VCaP (cell line): ENCODE data around the gene CYB5D1.

Experiments used
- H3K27ac ChIP-seq: fragments of 450-650 bp; 2 replicates; pipeline ENCODE4 v1.5.1; 2017
- TF ChIP-seq, protein P1 (sequence below): fragments of 450-650 bp; conservative IDR thresholded peaks from 2 replicates; pipeline ENCODE4 v1.5.1; 2017; ENCODE audit warnings: mild to moderate bottlenecking, moderate library complexity

Gene CYB5D1

DNA sequence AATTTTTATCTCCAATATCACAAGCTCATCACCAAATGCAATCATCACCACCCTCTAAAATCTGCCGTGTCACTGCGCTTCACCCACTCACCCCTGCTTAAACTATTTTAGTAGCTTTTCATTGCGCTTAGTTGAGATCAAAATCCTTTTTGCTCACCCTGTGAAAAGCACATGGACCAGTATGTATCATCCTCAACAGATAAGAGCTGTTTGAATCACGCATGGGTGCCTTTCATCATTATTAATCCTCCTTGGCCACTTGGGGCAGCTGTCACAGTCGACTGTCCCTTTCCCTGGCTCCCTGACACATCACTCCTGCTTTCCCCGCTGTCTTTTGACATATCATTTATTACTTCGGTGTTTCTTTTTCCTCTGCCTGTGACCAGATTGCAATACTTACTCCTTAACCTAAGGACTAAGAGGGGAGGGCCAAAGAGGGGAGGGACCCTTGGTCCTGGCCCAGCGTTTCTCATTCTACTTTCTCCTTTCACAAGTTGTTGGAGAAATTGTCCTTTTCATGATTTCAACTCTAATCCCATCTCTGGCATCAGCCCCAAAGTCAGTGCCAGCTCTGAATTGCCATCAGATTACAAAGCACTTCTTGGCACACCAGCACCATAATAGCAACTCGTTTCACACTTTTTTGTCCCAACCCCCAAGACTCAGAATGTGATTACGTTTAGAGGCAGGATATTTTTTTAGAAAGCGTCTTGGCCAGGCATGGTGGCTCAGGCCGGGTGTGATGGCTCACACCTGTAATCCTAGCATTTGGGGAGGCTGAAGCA is 32.4 kb upstream of the CYB5D1 start:
- H3K27ac ChIP-seq = no peak overlapping the region; the same call in 1 of the 2 replicates
- TF ChIP-seq, protein P1, sequence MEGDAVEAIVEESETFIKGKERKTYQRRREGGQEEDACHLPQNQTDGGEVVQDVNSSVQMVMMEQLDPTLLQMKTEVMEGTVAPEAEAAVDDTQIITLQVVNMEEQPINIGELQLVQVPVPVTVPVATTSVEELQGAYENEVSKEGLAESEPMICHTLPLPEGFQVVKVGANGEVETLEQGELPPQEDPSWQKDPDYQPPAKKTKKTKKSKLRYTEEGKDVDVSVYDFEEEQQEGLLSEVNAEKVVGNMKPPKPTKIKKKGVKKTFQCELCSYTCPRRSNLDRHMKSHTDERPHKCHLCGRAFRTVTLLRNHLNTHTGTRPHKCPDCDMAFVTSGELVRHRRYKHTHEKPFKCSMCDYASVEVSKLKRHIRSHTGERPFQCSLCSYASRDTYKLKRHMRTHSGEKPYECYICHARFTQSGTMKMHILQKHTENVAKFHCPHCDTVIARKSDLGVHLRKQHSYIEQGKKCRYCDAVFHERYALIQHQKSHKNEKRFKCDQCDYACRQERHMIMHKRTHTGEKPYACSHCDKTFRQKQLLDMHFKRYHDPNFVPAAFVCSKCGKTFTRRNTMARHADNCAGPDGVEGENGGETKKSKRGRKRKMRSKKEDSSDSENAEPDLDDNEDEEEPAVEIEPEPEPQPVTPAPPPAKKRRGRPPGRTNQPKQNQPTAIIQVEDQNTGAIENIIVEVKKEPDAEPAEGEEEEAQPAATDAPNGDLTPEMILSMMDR = peak; percentile 26; the same call in 1 of the 2 replicates

DNA sequence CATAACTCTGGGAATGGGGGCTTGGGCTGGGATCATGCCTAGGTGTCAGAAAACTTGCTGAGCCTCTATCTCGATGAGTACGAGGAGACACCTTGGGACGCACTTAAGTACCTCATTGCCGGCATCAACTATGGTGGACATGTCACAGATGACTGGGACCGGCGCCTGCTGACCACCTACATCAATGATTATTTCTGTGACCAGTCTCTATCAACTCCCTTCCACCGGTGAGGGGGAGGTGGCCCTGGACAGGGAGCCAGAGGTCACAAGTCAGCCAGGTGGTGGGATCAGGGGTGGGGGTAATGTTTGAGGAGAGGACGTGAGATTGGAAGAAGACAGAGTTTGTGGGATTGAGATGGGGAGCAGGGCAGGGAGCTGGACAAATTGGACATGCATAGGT is 27.2 kb upstream of the CYB5D1 start:
- no peak overlapping the region for H3K27ac ChIP-seq
- TF ChIP-seq, protein P1 = no peak

DNA sequence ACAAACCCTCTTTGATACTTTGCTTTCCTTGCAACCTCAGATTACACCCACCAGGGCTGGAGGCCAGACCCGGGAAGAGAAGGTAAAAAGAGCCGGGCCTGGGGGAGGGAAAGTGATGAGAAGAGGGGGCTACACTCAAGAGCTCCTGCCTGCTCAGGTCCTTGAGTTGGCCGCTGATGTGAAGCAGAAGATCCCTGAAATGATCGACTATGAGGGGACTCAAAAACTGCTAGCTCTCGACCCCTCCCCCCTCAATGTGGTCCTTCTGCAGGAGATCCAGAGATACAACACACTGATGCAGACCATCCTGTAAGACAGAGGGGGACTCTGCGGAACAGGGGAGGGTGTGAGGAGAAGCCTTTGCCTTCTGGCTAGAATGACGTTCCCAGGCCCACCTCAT is 26.6 kb upstream of the CYB5D1 start:
- TF ChIP-seq, protein P1 = no peak
- H3K27ac ChIP-seq = no peak overlapping the region

DNA sequence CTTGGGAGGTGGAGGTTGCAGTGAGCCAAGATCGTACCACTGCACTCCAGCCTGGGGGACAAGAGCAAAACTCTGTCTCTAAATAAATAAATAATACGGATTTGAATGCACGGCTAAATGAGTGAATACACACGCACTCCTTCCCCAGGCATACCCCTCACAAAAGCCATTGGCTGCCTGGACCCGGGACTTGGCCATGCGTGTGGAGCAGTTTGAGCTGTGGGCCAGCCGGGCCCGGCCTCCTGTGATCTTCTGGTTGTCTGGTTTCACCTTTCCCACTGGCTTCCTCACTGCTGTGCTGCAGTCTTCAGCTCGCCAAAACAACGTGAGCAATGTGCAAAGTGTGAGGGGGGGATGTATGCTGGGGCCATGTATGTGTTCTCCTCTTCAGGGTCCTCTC is 25.4 kb upstream of the CYB5D1 start:
- no peak overlapping the region for H3K27ac ChIP-seq
- TF ChIP-seq, protein P1 = no peak

DNA sequence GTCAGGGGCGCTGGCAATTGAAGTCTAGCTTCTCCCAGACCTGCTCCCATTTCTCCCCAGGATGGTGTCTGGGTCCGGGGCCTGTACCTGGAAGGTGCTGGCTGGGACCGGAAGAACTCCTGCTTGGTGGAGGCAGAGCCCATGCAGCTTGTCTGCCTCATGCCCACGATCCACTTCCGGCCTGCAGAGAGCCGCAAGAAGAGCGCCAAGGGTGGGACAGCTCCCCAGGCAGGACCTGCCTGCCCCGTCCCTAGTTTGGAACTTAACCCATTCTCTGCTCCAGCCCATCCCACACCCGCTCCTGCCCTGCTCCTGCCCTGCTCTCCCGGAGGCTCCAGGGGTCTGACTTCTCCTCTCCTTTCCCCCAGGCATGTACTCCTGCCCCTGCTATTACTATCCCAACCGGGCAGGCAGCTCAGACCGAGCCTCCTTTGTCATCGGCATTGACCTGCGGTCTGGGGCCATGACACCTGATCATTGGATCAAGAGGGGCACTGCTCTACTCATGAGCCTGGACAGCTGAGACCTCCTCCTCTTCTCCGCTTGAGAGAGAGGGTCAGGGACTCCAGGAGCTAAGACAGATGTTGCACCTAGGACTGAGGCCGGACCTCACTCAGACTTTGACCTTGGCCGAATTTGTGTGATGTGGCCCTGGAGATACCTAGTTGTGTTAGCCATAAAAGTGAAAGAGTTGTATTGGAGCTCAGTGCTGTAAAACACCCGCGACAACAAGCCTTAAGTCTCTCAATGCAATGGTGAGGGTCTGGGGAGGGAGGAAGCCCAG is 24.6 kb upstream of the CYB5D1 start:
- TF ChIP-seq, protein P1 = no peak

DNA sequence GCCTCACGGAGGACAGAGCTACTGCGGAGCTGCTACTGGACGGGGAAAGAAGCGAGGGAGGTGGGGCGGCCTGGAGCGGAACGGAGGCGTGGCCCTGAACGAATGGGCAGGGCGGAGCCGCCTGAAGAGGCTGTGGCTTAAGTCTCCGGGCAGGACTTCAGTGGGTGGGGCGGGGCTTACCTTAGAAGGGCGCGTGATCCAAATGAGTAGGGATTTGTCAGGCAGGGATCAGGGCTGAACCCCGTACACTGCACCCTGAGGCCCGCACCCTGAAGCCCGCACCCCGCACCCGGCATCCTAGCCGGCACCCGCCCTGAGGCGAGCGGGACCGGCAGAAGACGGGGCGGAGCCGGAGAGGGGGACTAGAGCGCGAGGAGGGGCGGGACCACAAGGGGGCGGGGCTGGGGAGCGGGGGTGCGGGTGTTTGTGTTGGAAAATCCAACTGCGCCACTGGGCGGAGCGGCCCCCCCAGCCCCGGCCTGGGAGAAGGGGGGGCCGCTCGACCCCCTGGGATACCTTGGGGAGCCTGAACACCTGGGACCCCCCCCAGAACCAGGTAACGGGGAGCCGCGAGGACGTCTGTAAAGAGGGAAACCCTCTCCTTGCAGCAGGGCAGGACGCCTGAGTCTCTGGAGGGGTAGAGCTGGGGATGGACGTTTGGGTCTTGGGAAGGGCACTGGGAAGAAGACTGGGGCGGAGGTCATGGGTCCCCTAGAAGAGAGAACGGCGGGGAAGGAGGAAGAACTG is 23.8 kb upstream of the CYB5D1 start, which contains the start of gene KDM6B:
KDM6B (plus strand) TSS at position 423 of the 747 bp plus-strand sequence. CDS start 11,338 bp downstream, outside the sequence.
- peak within 1 kb of the TSS; percentile 94 for H3K27ac ChIP-seq
- TF ChIP-seq, protein P1 = no peak

More for the DNA sequence above, 24.6 kb upstream of the CYB5D1 start:
- H3K27ac ChIP-seq = peak overlapping the region; percentile 94; the same call in 1 of the 2 replicates
